GM12878 (cell line): ENCODE data around the gene RBM43. TPM values are rescaled to one million over a fixed set of nuclear protein-coding genes. Genes with fewer than 3 reads are reported as not detected.
A peak's percentile ranks its signal among the peaks of the same experiment; 100 is the strongest.

Experiments used
- ASH2L ChIP-seq: fragments of 300-600, 200-600 bp; sonication (generic); IDR thresholded peaks from 2 replicates; pipeline ENCODE4 v1.6.1; 2017; ENCODE audit warnings: low read depth, mild to moderate bottlenecking, borderline replicate concordance
- BRCA1 ChIP-seq: IDR thresholded peaks from 2 replicates; pipeline ENCODE4 v1.6.1; 2011; ENCODE audit warnings: low read depth, low read length, improper control_type of control experiment
- CBFB ChIP-seq: IDR thresholded peaks from 2 replicates; pipeline ENCODE4 v1.6.1; 2016; ENCODE audit warnings: antibody characterized with exemption, low read depth
- EED ChIP-seq: sonication (generic); IDR thresholded peaks from 2 replicates; pipeline ENCODE4 v1.6.1; 2016; ENCODE audit warnings: antibody characterized with exemption, low read depth
- FOXK2 ChIP-seq: fragments of 450-650 bp; IDR thresholded peaks from 2 replicates; pipeline ENCODE4 v1.6.1; 2017; ENCODE audit warnings: mild to moderate bottlenecking, moderate library complexity
- FOXM1 ChIP-seq: IDR thresholded peaks from 2 replicates; pipeline ENCODE4 v1.6.1; 2012; ENCODE audit warnings: low read depth, mild to moderate bottlenecking, inconsistent platforms, low read length, moderate library complexity
- HDAC6 ChIP-seq: fragments of 200-600 bp; sonication (generic); IDR thresholded peaks from one replicate; pipeline ENCODE4 v1.8.0; 2017; ENCODE audit warnings: antibody characterized with exemption; ENCODE audit not compliant: unreplicated experiment
- IRF5 ChIP-seq: fragments of 450-650 bp; IDR thresholded peaks from 2 replicates; pipeline ENCODE4 v1.6.1; 2017; ENCODE audit warnings: borderline replicate concordance
- KDM1A ChIP-seq: fragments of 200-600 bp; sonication (generic); IDR thresholded peaks from 2 replicates; pipeline ENCODE4 v1.6.1; 2016; ENCODE audit warnings: borderline replicate concordance
- MTA3 ChIP-seq: IDR thresholded peaks from 2 replicates; pipeline ENCODE4 v1.6.1; 2012; ENCODE audit warnings: low read length, inconsistent platforms, borderline replicate concordance
- NFIC ChIP-seq: IDR thresholded peaks from 2 replicates; pipeline ENCODE4 v1.6.1; 2012; ENCODE audit warnings: low read depth, mild to moderate bottlenecking, inconsistent platforms, low read length, moderate library complexity
- NFYA ChIP-seq: IDR thresholded peaks from 2 replicates; pipeline ENCODE4 v1.6.1; 2011; ENCODE audit warnings: low read depth, mild to moderate bottlenecking, low read length, improper control_type of control experiment, borderline replicate concordance
- PML ChIP-seq: IDR thresholded peaks from 2 replicates; pipeline ENCODE4 v1.6.1; 2012; ENCODE audit warnings: low read length, inconsistent platforms
- RB1 ChIP-seq: fragments of 450-650 bp; formaldehyde crosslinking; IDR thresholded peaks from 2 replicates; pipeline ENCODE4 v1.6.1; 2017; ENCODE audit warnings: mild to moderate bottlenecking, borderline replicate concordance
- RFX5 ChIP-seq: IDR thresholded peaks from 2 replicates; pipeline ENCODE4 v1.6.1; 2011; ENCODE audit warnings: low read depth, low read length, improper control_type of control experiment
- SREBF2 ChIP-seq: IDR thresholded peaks from 2 replicates; pipeline ENCODE4 v1.6.1; 2012; ENCODE audit warnings: mild to moderate bottlenecking, low read length
- STAT3 ChIP-seq: IDR thresholded peaks from 2 replicates; pipeline ENCODE4 v1.6.1; 2011; ENCODE audit warnings: low read depth, low read length, improper control_type of control experiment
- ZBTB40 ChIP-seq: fragments of 450-650 bp; IDR thresholded peaks from 2 replicates; pipeline ENCODE4 v1.6.1; 2016; ENCODE audit warnings: mild to moderate bottlenecking, moderate library complexity, borderline replicate concordance
- ZNF24 ChIP-seq: fragments of 450-650 bp; IDR thresholded peaks from 2 replicates; pipeline ENCODE4 v1.6.1; 2017; ENCODE audit warnings: antibody characterized with exemption, mild to moderate bottlenecking
- ZNF384 ChIP-seq: IDR thresholded peaks from 2 replicates; pipeline ENCODE4 v1.6.1; 2012; ENCODE audit warnings: low read depth, mild to moderate bottlenecking, low read length, improper control_type of control experiment, borderline replicate concordance
- ZNF592 ChIP-seq: fragments of 450-650 bp; IDR thresholded peaks from 2 replicates; pipeline ENCODE4 v1.6.1; 2017; ENCODE audit warnings: mild to moderate bottlenecking, moderate library complexity
- polyA plus RNA-seq, 11 experiments: library from polyadenylated mRNA; depleted of rRNA in 4 of 11; unstranded in 6 of 11; stranded (reverse) in 5 of 11; fragments of >200 nt; fragmentation: Nextera tagmentation in 4 of 11; fragmentation: Illumina TruSeq in 1 of 11; extraction: Ambion mirVana in 4 of 11; extraction: Trizol in 1 of 11; gene quantifications; 1 replicate in 1 of 11; 2 replicates in 10 of 11; pipeline versions ENCODE4 v1.2.1 to v1.2.3, GENCODE V29; 2011 to 2016; ENCODE audit warnings: inconsistent platforms in 2 of 11, missing spikeins in 2 of 11, low read depth in 1 of 11
- total RNA-seq, 4 experiments: library from RNA; depleted of rRNA in 3 of 4; stranded (reverse); fragments of >200 nt in 3 of 4; fragmentation: Illumina TruSeq in 1 of 4; extraction: Trizol in 1 of 4; gene quantifications; 2 replicates each; pipeline versions ENCODE4 v1.2.1 to v1.2.3, GENCODE V29; 2013 to 2021

Gene RBM43
- total and polyA plus RNA-seq, 10 of the 15 experiments (the other 5 are each of a cell fraction or from before 2014, with no cell fraction given), result 0.86 to 5.3 (median 2.6) TPM

GRCh38 chr2:151289972-151290866, 28.6 kb upstream of the RBM43 start (continued):
- TF ChIP-seq ZNF384, result no peak
- TF ChIP-seq IRF5, result no peak
- no peak for TF ChIP-seq STAT3
- TF ChIP-seq FOXM1, result peak; percentile 9; the same call in 1 of the 2 replicates
- no peak for TF ChIP-seq NFYA
- TF ChIP-seq MTA3, result 0 out of 2 replicates have a peak, but pooled peaks have one; percentile 24
- TF ChIP-seq ZBTB40, result peak; percentile 28; the same call in 1 of the 2 replicates
- no peak for TF ChIP-seq EED
- TF ChIP-seq ZNF592, result no peak
- TF ChIP-seq RB1, result no peak
- no peak for TF ChIP-seq KDM1A
- TF ChIP-seq HDAC6, result no peak
- TF ChIP-seq NFIC, result 0 out of 2 replicates have a peak, but pooled peaks have one; percentile 26
- no peak for TF ChIP-seq ZNF24
- no peak for TF ChIP-seq SREBF2
- TF ChIP-seq BRCA1, result no peak
- no peak; the same call in 1 of the 2 replicates for TF ChIP-seq CBFB
- TF ChIP-seq RFX5, result no peak
- peak; percentile 48; the same call in 1 of the 2 replicates for TF ChIP-seq PML
- TF ChIP-seq ASH2L, result peak; percentile 4; the same call in 1 of the 2 replicates
- TF ChIP-seq FOXK2, result peak; percentile 50
